Measurements from ENCODE around the gene PTGFRN.
"Not testable (repeated sequence)": the region's sequence is repeated elsewhere in the genome, so short reads cannot be mapped to it uniquely, and the experiment has no call there.

DNA sequence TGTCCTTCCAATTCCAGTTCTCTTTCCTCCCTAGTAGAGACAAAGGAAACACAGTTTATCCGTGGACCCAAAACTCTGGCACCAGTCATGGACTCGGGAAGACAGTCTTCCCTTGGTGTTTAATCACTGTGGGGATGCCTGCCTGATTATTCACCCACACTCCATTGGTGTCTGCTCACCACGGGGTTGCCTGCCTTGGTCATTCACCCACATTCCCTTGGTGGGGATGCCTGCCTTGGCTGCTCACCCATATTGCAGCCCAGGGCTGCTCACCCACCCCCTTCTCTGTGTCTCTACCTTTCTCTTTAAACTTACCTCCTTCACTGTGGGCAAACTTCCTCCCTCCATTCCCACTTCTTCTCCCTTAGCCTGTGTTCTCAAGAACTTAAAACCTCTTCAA lies 46.7 kb upstream of the PTGFRN start:
- not testable (repeated sequence) for TF ChIP-seq CTCF (conservative IDR thresholded peaks at IDR 0.05; ENCODE audit: low read depth, low read length); EZH2phosphoT487 (IDR thresholded peaks at IDR 0.05; ENCODE audit: borderline replicate concordance, low read length)
